Measurements from ENCODE around the gene CLIP1. TPM values are rescaled to one million over a fixed set of nuclear protein-coding genes. Genes with fewer than 3 reads are reported as not detected.

CLIP1 gene
- total RNA-seq, 2 donors from 2014 or later = 35.4 to 65.8 TPM

GRCh38 chr12:122298071-122298748 is 124.3 kb downstream of the CLIP1 start:
- intact Hi-C loops (cut with DNase I) = no loop called here
- no peak overlapping the region for H3K9ac ChIP-seq (ENCODE audit: low read depth in 2 of 2, low read length in 2 of 2)
- DNase-seq = no peak
- no peak for TF ChIP-seq CTCF (IDR thresholded peaks at IDR 0.05)
- no peak overlapping the region for H3K4me3 ChIP-seq
- H3K27ac ChIP-seq = no peak overlapping the region
- H3K36me3 ChIP-seq = no peaks in the 10 kb centered on the region
- H3K4me1 ChIP-seq = no peaks in the 10 kb centered on the region
- H3K27me3 ChIP-seq = no peaks in the 10 kb centered on the region
- no peaks in the 10 kb centered on the region for H3K9me3 ChIP-seq

- Histone ChIP-seq H3K9me3 (no peaks in the 10 kb centered on the region), H3K27me3 (no peaks in the 10 kb centered on the region), H3K9ac (ENCODE audit: low read depth in 2 of 2, low read length in 2 of 2) (no peak overlapping the region), H3K4me1 (no peaks in the 10 kb centered on the region), H3K27ac (no peak overlapping the region), H3K4me3 (no peak overlapping the region), H3K36me3 (no peaks in the 10 kb centered on the region)
- intact Hi-C loops (cut with DNase I) = no loop called here
- TF ChIP-seq CTCF (IDR thresholded peaks at IDR 0.05) = no peak
- no peak for DNase-seq
Measured at GRCh38 chr12:122297494-122297893, 125.0 kb downstream of the CLIP1 start.

GRCh38 chr12:122295877-122296276 is 126.6 kb downstream of the CLIP1 start:
- TF ChIP-seq CTCF (IDR thresholded peaks at IDR 0.05) = no peak
- Histone ChIP-seq H3K27ac (no peak overlapping the region), H3K4me3 (no peak overlapping the region), H3K9ac (ENCODE audit: low read depth in 2 of 2, low read length in 2 of 2) (no peak overlapping the region), H3K27me3 (no peaks in the 10 kb centered on the region), H3K4me1 (no peaks in the 10 kb centered on the region), H3K36me3 (no peaks in the 10 kb centered on the region), H3K9me3 (no peaks in the 10 kb centered on the region)
- intact Hi-C loops (cut with DNase I) = no loop called here
- no peak for DNase-seq

- H3K9me3 ChIP-seq = no peaks in the 10 kb centered on the region
- H3K9ac ChIP-seq (ENCODE audit: low read depth in 2 of 2, low read length in 2 of 2) = no peak overlapping the region
- no peaks in the 10 kb centered on the region for H3K36me3 ChIP-seq
- intact Hi-C loops (cut with DNase I) = no loop called here
- H3K4me3 ChIP-seq = no peak overlapping the region
- TF ChIP-seq CTCF (IDR thresholded peaks at IDR 0.05) = no peak
- H3K4me1 ChIP-seq = no peaks in the 10 kb centered on the region
- H3K27me3 ChIP-seq = no peaks in the 10 kb centered on the region
- no peak overlapping the region for H3K27ac ChIP-seq
- no peak for DNase-seq
Measured at GRCh38 chr12:122293081-122293480, 129.4 kb downstream of the CLIP1 start.

- Histone ChIP-seq H3K4me1 (no peaks in the 10 kb centered on the region), H3K4me3 (no peak overlapping the region), H3K27ac (no peak overlapping the region), H3K36me3 (no peaks in the 10 kb centered on the region), H3K9me3 (no peaks in the 10 kb centered on the region), H3K27me3 (no peaks in the 10 kb centered on the region), H3K9ac (ENCODE audit: low read depth in 2 of 2, low read length in 2 of 2) (no peak overlapping the region)
- TF ChIP-seq CTCF (IDR thresholded peaks at IDR 0.05) = no peak
- DNase-seq = no peak
- intact Hi-C loops (cut with DNase I) = no loop called here
Measured at GRCh38 chr12:122291431-122291830, 131.0 kb downstream of the CLIP1 start.
